Suppressor macrophage (primary cell): ENCODE measurements around the gene GALT.

ENCODE experiments used
- DNase-seq, 4 experiments: peaks; one replicate each; pipeline ENCODE4 v3.0.0-alpha.2; 2020 to 2022

GALT gene

GRCh38 chr9:34684816-34685215 is 38.3 kb downstream of the GALT start:
- DNase-seq, result no peak

- DNase-seq, result no peak
Observed at GRCh38 chr9:34685591-34685990, 39.1 kb downstream of the GALT start.

- no peak for DNase-seq
Observed at GRCh38 chr9:34686231-34686630, 39.8 kb downstream of the GALT start.

GRCh38 chr9:34686732-34687131 is 40.3 kb downstream of the GALT start:
- DNase-seq, result peak; percentile 15 to 58 (median 36)

GRCh38 chr9:34687276-34688030 is 41.0 kb downstream of the GALT start:
- DNase-seq, result peak; percentile 47 to 68 (median 58)

- DNase-seq, result no peak
Observed at GRCh38 chr9:34688329-34689115, 42.0 kb downstream of the GALT start.

GRCh38 chr9:34689116-34689470 is 42.6 kb downstream of the GALT start:
- DNase-seq, result no peak

GRCh38 chr9:34689512-34689911 is 43.0 kb downstream of the GALT start:
- DNase-seq, result no peak

- DNase-seq, result peak; percentile 23 to 60 (median 47)
Observed at GRCh38 chr9:34690983-34691935, 44.8 kb downstream of the GALT start, which contains the start of gene CCL19. Gene CCL19 (minus strand): TSS chr9:34691276. CDS start chr9:34691139, 137 bp downstream.

GRCh38 chr9:34691936-34692315 is 45.5 kb downstream of the GALT start:
- DNase-seq, result peak in 2 of 4 experiments; percentile 18 to 22

- no peak for DNase-seq
Observed at GRCh38 chr9:34693560-34693959, 47.1 kb downstream of the GALT start.

- no peak for DNase-seq
Observed at GRCh38 chr9:34694811-34695210, 48.3 kb downstream of the GALT start.
